Measurements from ENCODE around the gene USF2.

USF2 gene

DNA sequence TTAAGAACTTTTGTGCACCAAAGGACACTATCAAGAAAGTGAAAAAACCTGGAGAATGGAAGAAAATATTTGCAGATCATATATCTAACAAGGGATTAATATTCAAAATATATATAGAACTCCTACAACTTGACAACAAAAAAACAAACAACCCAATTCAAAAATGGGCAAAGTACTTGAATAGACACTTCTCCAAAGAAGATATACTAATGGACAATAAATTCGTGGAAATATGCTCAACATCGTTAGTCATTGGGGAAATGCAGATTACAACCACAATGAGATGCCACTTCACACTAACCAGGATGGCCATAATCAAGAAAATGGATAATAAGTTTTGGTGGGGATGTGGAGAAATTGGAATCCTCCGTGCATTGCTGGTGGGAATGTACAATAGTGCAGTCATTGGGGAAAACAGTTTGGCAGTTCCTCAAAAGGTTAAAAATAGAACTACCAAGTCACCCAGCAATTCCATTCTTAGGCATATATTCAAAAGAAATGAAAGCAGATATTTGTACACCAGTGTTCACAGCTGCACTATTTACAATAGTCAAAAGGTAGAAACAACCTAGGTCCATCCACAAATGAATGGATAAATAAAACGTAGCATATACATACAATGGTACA, 22.2 kb upstream of the USF2 start:
- DNase-seq: no peak

DNA sequence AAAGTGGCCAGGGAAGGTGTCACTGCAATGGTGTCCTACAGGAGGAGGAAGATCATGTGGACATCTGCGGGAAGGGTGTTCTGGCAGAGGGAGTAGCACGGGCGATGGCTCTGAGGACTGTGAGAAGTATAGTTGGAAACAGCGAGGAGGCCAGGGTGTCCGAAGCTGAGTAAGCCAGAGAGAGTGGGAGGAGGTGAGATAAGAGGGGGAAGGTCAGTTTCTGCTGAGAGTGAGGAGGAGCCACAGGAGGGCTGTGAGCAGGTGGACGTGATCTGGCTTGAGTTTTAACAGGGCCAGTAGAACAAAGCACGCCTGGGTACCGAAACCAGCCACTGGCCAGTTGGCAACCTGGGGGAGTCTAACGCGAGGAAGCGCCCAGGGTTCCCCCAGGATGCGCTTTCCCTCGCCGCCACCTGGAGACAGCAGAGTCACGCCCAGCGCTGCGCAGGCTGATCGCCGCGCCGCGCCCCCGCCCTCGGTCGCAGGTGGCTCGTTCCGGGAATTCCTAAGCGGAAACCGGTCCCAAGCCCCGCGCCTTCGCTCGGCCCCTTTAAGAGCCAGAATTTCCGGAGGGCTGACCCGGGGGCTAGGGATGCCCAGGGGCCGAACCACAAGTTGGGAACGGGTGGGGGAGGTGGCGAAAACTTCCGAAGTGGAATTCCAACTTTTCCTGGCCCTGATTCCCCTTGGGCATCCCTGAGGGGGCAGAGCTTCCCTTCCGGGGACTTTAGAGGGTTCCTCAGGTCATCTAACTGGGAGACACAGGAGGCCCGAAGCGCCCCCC, 21.0 kb upstream of the USF2 start:
- no peak for DNase-seq

DNA sequence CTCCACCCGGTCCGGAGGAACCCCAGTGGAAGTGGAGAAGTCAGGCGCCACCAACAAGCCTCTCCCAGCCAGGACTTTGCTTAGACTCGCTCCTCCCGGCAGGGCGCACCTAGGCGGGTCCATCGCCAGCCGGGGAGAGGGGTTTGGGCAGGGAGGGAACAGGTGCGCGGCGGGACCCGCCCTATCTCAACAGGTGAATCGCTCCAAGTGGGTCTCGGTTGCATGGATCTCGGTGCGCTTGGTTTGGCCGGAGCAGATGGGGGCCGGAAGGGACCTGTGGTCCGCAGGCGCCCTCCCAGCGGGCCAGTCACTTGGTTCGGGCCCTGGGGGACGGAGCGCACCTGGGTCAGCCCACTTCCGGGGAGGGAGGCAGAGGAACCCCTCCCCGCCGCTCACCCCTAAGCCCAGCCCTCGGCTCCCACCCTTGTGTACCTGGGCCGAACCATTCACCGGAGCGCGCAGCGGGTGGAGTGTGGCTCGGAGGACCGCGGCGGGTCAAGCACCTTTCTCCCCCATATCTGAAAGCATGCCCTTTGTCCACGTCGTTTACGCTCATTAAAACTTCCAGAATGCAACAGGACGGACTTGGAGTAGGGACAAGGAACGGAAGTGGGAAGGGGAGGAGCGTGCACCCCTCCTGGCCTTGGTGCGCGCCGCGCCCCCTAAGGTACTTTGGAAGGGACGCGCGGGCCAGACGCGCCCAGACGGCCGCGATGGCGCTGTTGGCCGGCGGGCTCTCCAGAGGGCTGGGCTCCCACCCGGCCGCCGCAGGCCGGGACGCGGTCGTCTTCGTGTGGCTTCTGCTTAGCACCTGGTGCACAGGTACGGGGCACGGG, 20.2 kb upstream of the USF2 start, which contains the start of gene LSR:
Gene LSR, plus strand, starts transcription at position 693 of the 836 bp plus-strand sequence. Its CDS starts 21 bp downstream, at position 714.
- DNase-seq: no peak

DNA sequence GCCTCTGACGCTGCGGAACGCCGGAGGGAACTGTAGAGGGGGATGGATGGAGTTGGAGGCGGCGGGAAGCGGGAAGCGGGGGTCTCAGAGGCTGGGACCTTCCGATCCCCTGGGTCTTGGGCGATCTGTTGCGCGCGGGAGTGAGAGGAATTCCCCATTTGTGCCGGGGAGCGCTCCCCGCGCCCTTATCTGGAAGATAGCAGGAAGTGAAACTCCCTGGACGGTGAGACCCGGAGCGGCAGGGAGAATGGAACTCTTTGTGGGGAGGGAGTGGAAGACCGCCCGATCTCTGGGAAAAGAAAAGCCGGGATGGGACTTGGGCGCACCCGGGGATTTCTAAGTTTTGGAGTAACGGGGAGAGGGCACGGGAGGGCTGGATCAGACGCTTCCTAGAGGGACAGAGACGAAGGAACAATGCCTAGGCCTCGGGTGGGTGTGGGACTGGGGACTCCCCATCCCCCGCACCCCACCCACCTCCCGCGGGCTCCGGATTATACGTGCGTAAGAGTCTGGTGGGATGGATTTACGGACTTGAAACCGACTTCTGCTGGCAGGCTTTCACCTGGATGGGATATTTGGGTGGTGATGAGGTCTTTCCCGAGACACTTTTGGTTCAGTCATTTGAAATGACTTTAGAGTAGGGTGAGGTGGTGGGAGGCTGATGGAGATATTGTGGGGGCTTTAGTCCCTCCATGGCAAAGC, 19.5 kb upstream of the USF2 start:
- no peak for DNase-seq

DNA sequence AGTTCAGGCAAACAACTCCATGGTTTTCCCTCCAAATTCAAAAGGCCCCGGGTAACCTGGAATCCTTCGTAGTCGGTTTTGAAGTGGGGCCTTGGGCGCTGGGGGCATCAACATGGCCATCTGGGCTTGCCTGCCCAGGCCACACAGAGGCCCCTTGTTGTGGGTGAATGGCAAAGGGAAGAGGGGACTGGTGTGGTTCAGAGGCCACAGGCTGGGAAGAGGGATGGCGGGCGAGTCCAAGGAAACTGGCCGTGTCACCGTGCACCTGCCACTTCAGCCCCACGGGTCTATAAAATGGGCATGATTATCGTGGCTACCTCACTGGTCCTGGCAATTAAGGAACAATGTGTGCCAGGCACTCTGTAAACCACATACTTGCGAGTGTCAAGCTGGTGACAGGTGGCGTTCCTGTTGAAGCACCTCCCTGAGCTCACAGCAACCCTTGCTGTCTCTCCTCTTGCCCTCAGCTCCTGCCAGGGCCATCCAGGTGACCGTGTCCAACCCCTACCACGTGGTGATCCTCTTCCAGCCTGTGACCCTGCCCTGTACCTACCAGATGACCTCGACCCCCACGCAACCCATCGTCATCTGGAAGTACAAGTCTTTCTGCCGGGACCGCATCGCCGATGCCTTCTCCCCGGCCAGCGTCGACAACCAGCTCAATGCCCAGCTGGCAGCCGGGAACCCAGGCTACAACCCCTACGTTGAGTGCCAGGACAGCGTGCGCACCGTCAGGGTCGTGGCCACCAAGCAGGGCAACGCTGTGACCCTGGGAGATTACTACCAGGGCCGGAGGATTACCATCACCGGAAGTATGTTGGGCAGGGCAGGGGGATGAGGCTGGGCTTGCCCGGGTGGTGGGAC, 18.7 kb upstream of the USF2 start:
- no peak for DNase-seq

DNA sequence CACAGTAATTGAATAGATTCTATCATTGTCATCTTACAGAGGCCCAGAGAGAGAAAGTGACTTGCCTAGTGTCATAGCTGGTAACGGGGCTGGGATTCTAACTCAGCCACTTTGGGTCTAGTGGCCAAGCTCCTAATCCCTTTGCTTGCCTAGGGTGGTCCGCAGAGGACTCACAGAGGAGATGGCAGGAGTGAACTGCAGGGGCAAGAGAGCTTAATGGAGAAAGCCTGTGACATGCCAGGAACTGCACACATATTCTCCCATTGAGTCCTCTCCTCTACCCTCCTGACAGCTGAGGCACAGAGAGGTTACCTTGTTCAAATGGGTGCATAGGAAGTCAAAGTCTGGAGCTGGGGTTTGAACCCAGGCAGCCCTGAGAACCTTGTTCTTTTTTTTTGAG, 17.3 kb upstream of the USF2 start:
- DNase-seq: no peak

DNA sequence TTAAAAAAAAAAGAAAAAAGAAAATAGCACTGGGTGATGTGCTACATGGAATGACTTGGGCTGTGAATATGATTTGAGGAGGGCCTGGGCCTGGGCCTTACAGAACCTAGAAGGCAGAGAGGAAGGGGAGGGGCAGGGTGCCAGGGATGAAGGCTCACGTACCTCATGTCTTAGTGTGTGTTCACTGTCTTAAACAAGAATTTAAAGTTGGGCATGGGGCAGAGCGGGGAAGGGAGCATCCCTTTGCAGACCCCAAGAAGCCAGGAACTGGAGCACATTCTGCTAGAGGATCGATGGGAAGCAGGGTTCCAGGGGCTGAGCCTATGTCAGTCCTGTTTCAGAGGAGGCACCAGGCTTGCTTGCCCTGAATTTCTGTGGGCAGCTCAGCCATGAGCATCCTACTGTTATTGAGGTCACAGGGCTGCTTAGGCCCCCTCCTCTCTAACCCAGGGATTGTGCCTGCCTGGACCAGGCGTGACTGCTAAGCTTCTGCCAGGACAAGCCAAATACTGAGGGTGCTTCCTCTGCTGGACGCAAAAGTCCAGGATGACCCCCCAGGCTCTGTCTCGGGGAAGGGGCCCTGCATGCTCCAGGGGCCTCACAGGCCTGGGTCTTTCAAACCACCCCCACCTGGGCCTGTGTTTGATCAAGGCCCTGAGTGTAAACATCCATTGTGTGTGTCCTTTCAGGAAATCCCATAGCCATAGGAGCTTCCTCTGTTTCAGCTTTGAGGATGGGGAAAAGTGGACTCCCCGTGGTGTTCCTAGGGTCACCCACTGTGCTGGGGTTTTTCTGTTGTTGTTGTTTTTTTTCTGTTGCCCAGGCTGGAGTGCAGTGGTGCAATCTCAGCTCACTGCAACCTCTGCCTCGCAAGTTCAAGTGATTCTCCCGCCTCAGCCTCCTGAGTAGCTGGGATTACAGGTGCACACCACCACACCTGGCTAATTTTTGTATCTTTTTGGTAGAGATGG, 15.2 kb upstream of the USF2 start:
- no peak for DNase-seq

DNA sequence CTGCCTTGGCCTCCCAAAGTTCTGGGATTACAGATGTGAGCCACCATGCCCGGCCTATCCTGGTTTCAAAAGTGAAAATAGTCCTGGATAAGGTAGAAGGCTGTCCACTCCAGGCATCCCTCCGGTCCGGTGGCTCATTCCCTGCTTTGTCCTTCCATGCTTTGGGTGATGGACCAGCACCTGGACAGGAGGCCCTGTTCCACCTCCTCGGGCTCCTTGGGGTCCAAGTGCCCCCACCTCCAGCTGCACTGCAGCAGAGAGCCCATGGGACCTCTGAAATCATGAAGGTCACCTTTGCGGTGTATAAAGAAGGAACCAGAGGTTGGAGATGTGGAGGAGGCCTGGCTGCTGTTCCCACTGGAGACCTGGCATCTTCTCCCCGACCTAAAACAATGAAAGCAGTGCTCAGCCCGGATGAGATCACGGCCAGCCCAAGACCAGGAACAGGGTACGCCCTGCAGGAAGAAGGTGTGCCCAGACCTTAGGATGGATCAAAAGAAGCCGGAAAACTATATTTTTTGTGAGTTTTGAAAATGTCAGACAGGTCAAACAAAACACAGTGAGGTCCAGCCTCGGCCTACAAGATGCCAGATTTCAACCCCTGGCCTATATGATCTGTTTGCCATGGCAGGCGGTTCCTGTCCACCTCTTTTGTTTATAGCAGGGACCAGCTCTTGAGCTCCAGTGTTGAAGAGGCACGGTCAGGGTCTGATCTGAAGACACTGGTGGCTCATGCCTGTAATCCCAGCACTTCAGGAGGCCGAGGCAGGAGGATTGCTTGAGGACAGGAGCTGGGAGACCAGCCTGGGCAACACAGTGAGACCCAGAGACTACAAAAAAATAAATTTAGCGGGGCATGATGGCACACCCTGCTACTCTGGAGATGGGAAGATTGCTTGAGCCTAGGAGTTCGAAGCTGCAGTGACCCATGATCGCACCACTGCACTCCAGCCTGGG, 14.1 kb upstream of the USF2 start:
- DNase-seq: no peak

DNA sequence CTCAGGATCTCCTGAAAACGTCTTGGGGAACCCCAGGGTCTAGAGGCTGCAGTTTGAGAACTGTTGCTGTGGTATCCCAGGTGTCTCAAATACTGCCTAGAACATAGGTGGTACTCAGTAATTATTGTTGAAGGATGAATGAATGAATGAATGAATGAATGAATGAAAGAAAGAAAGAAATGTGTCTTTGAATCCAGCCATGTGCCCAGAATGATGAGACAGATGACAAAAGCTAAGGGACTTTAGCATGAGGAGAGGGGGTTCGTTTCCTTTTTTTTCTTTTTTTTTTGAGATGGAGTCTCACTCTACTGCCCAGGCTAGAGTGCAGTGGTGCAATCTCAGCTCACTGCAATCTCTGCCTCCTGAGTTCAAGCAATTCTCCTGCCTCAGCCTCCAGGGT, 12.2 kb upstream of the USF2 start:
- DNase-seq: no peak

DNA sequence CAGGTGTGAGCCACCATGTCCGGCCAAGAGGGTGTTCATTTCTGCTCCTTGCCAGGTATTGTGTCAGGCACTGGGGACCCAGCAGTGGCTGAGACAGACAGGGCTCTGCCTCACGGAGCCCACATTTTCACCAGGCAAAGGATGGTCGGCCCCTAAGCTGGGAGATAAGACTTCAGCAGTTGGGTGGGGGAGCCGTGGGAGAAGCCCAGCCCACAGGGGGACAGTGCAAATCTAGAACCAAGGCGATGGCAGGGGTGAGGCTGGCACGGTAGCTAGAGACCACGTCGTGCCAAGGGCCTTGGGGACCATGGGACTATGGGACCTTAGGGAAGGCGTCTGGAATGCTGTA, 11.7 kb upstream of the USF2 start:
- DNase-seq: no peak

DNA sequence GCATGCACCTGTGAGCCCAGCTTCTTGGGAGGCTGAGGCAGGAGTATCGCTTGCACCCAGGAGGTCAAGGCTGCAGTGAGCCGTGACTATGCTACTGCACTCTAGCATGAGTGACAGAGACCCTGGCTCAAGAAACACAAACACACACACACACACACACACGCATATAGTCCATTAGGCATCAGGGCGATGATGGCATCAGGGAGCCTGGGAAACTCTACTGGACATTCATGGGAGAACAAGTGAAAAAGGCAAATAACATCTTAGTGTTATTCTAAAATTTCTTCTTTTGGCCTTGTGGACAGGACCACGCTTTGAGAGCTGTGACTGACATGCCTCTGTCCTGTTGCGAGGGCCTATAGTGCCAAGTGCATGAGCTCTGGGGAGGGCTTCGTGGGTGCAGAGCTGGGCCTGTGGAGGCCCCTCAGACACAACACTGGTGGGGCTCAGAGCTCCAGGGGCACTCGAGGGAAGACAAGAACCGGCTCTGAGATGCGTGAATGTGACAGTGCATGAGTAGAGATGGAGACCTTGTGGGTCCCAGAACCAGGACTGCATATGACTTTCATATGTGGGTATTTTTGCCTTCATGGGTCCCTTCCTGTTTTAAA, 8.0 kb upstream of the USF2 start:
- no peak for DNase-seq

DNA sequence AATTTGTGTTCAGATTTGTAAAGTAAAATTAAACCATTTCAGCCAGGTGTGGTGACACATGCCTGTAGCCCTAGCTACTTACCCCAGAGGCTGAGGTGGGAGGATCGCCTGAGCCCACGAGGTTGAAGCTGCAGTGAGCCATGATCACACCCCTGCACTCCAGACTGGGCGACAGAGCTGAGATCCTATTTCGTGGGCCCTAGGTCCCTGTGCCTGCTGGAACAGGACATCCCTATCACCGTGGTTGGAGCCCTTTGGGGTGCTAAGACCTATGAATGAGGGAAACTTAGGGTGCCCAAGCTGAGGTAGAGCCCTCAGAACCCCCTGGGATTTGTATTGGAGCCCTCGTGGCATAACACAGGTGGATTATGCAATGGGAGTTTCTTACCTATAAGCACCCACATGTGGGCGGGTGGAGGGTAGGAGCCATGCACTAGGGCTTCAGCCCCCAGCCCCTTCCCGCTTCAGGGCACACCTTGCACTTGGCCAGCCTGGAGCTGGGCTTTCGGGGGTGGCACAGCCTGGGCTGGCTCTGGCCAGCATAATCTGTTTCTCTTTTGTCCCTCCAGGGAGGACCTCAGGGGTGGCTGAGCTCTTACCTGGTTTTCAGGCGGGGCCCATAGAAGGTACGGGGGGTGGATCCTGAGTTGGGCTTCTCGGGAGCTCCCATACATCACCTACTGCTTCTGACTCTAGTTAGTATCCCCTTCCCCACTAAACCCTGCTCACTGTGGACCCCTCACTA, 7.2 kb upstream of the USF2 start:
- DNase-seq: no peak

DNA sequence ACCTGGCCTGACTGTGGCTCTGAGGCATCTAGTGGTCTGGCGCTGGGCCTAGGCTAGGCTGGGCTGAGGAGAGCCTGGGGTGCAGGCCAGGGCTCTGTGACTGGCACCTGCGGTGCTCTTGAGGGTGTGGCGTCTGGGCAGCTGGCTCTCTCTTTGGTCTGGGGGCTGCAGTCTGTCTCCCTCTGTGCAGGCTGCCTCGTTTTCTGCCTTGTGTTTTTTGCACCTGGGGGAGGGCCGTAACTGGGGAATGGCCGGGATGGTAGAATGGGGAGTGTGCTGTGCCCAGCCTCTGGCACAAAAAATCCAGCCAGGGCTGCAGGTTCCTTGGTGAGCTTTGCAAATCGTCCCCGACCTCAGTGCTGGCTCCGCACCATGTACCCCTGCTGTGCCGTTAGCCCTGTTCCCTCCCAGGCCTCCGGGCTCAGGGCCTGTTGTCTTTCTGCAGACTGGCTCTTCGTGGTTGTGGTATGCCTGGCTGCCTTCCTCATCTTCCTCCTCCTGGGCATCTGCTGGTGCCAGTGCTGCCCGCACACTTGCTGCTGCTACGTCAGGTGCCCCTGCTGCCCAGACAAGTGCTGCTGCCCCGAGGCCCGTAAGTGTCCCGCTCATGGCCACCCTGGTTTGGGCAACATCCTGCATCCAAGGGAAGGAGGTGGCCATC, 6.5 kb upstream of the USF2 start:
- no peak for DNase-seq

DNA sequence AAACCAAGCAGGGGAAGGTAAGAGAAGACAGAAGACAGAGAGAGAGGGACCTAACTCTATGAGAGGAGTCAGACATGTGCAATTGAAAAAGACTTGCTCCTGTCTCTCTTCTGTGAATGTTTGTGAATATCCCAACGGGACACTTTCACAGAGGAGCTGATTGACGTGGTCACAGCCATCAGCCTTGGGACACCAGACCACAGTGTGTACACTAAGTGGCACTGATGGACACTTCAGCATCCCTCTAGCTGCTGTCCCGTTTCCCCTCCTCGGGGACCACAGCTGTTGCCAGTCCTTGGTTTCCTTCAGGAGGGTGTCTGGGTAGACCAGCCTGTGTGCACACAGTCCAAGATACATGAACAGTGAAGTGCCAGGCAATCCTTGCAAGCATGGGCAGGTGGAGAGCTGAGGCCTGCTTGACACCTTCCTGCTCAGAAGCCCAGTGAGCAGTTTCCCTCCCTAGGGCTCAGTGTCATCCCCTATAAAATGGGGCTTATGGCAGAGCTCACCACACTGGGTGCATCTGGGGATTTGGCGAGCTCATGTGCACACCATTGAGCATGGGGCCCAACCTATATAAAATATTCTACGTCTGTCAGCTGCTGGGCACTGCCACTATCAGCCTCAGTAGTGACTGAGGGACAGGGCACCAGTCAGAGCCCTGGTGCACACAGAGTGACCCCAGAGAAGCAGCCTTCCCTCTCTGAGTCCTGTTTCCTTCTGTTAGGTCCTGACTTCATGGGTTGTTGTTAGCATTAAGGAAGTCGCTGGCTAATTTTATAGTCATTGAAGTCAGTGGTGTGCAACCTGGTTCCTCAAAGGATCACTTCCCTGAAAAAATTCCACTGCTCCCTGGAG, 4.3 kb upstream of the USF2 start:
- no peak for DNase-seq

DNA sequence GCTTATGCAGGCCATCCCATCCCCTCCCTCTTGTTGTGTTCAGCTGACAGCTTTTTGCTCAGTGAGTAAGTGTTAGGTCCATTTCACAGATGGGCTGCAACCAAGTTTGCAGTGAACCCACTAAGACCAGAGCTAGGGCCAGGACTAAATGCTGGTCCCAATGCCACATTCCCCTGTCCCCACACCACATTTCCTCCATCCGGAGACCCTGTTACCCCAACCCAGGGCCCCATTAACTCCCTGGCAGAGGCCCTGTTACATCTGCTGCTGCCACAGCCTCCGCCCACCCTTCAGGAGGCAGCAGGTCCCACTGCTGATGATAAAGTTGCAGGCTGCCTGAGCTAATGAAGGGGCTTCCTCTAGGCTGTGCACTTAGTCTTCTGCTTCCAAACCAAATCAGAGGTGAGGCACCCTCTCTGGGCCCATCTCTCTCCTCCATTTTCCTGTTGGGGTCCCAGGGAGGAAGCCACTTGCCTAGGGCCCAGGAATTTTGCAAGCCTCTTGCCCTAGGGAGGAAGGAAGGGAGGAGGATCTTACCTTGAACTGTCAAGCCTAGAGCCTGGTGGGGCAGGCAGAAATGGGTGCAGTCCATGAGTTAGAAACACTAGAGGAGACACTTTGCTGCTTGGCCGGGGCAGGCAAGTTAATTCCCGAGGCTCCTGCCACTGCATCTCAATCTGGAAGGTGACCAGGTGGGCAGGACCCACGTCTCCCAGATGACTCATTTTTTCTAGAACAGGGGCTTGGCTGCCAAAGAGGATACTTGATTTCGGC, 3.4 kb upstream of the USF2 start:
- no peak for DNase-seq

DNA sequence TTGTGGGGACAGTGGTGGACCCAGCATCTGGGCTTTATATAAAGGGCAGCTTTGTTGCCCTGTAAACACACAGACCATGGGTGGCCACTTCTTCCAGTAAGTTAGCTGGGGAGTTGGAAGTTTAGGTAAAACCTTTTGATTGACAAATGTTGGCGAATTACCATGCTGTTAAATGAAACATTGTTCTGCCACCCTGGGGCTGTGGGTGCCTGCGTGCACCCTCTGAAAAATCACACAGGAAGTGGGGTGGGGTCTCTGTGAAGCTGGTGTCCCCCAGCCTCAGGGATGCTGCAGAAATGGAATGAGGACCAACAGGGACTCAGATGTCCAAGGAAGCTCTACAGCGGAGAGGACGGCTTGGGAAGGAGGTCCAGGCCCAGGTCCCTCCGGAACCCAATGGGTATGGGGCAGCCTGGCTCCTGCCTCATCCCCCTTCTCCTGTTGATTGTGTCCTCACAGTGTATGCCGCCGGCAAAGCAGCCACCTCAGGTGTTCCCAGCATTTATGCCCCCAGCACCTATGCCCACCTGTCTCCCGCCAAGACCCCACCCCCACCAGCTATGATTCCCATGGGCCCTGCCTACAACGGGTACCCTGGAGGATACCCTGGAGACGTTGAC, 2.8 kb upstream of the USF2 start:
- DNase-seq: no peak
